MM.1S (cell line): ENCODE measurements around the gene COL18A1.

Experiments used
- DNase-seq: peaks from one replicate; pipeline ENCODE4 v3.0.0-alpha.2; 2015
- H2AFZ ChIP-seq: fragments of 300-600 bp; sonication (generic); 2 replicates; pipeline ENCODE4 v1.6.0; 2016; ENCODE audit warnings: antibody characterized with exemption, low read length
- H3F3A ChIP-seq: fragments of 300-600 bp; sonication (generic); 2 replicates; pipeline ENCODE4 v1.6.1; 2016; ENCODE audit warnings: mild to moderate bottlenecking, antibody characterized with exemption, low read length, moderate library complexity, mixed read lengths; ENCODE audit not compliant: insufficient read depth
- H3K27ac ChIP-seq: fragments of 300-600 bp; sonication (generic); 2 replicates; pipeline ENCODE4 v1.5.1; 2016; ENCODE audit warnings: mild to moderate bottlenecking, low read length
- H3K27me3 ChIP-seq: fragments of 300-600 bp; sonication (generic); replicated peaks from 2 replicates; pipeline ENCODE4 v1.6.0; 2016; ENCODE audit warnings: low read length; ENCODE audit not compliant: insufficient read depth
- H3K36me3 ChIP-seq: fragments of 300-600 bp; sonication (generic); replicated peaks from 2 replicates; pipeline ENCODE4 v1.6.1; 2016; ENCODE audit warnings: mild to moderate bottlenecking, low read length, mixed read lengths; ENCODE audit not compliant: insufficient read depth
- H3K4me1 ChIP-seq: fragments of 300-600 bp; sonication (generic); 2 replicates; pipeline ENCODE4 v1.6.1; 2016; ENCODE audit warnings: low read length, mixed read lengths
- H3K4me2 ChIP-seq: fragments of 300-600 bp; sonication (generic); 2 replicates; pipeline ENCODE4 v1.6.0; 2016; ENCODE audit warnings: low read depth, low read length
- H3K4me3 ChIP-seq: fragments of 300-600 bp; sonication (generic); 2 replicates; pipeline ENCODE4 v1.5.1; 2016; ENCODE audit warnings: low read length, mixed read lengths
- H3K79me2 ChIP-seq: fragments of 300-600 bp; sonication (generic); 2 replicates; pipeline ENCODE4 v1.6.1; 2016; ENCODE audit warnings: mixed run types, low read length, mixed read lengths
- H3K9ac ChIP-seq: fragments of 300-600 bp; sonication (generic); 2 replicates; pipeline ENCODE4 v1.6.1; 2016; ENCODE audit warnings: low read length, mixed read lengths
- H3K9me2 ChIP-seq: fragments of 300-600 bp; sonication (generic); replicated peaks from 2 replicates; pipeline ENCODE4 v1.6.1; 2016; ENCODE audit warnings: mild to moderate bottlenecking, low read length, mixed read lengths; ENCODE audit not compliant: insufficient read depth
- H3K9me3 ChIP-seq: fragments of 300-600 bp; sonication (generic); replicated peaks from 2 replicates; pipeline ENCODE4 v1.6.1; 2016; ENCODE audit warnings: mild to moderate bottlenecking, low read length, mixed read lengths; ENCODE audit not compliant: insufficient read depth
- H4K20me1 ChIP-seq: fragments of 300-600 bp; sonication (generic); 2 replicates; pipeline ENCODE4 v1.6.1; 2016; ENCODE audit warnings: mild to moderate bottlenecking, low read length, moderate library complexity, mixed read lengths; ENCODE audit not compliant: insufficient read depth
- CTCF ChIP-seq: fragments of 300-600 bp; sonication (generic); IDR thresholded peaks from 2 replicates; pipeline ENCODE4 v1.5.1; 2016; ENCODE audit warnings: antibody characterized with exemption, low read length, mixed read lengths
- EZH2 ChIP-seq: fragments of 300-600 bp; sonication (generic); optimal IDR thresholded peaks from 2 replicates; pipeline ENCODE3; 2017; ENCODE audit warnings: low read depth, mild to moderate bottlenecking, antibody characterized with exemption, low read length, mixed read lengths
- EZH2phosphoT487 ChIP-seq: fragments of 300-600 bp; sonication (generic); IDR thresholded peaks from 2 replicates; pipeline ENCODE4 v1.6.1; 2018; ENCODE audit warnings: antibody characterized with exemption, low read length

COL18A1 gene

DNA sequence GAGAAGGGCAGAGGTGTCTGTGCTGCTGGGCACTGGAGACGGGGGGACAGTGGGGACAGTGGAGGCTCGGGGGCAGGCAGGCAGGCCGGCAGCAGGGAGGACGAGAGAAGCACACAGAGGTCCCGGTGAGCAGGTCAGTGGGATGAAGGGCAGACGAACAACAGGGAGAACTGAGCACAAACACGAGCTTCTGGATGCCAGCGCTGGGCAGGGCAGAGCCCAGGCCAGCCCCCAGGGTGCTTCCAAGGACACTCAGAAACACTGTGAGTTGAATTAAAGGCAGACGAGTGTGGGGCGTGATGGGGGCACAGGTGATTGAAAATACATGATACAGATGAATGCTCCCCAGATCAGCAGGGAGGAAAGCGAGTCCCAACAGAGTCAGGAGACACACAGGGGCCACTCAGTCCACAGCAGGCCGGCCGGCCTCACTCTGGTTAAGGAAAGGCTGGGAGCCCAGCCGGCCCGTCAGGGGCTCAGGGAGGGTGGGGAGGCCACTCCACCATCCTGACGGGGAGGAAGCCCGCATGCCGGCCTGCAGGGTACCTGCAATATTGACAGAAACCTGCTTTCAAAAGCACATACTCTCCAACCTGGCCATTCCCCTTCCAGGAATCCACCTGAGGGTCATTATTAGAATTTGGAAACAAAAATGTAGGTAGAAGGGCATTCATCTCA is 123.2 kb downstream of the COL18A1 start:
- TF ChIP-seq EZH2 (no peak), EZH2phosphoT487 (no peak), CTCF (no peak)
- Histone ChIP-seq H3F3A (no peaks in the 10 kb centered on the region), H3K27ac (no peak overlapping the region), H3K4me3 (no peak overlapping the region), H3K36me3 (no peaks in the 10 kb centered on the region; the same call in 1 of the 2 replicates), H3K79me2 (peaks cover 6% of the 10 kb centered on the region), H3K27me3 (no peaks in the 10 kb centered on the region), H3K9ac (no peak overlapping the region), H3K4me1 (no peaks in the 10 kb centered on the region), H3K4me2 (no peak overlapping the region), H3K9me3 (no peaks in the 10 kb centered on the region), H3K9me2 (no peaks in the 10 kb centered on the region), H4K20me1 (no peaks in the 10 kb centered on the region), H2AFZ (no peak overlapping the region)
- no peak for DNase-seq

GRCh38 chr21:45528981-45529784 is 124.2 kb downstream of the COL18A1 start:
- Histone ChIP-seq H3K4me3 (no peak overlapping the region), H3K27ac (no peak overlapping the region), H2AFZ (no peak overlapping the region), H3K36me3 (no peaks in the 10 kb centered on the region; the same call in 1 of the 2 replicates), H3K9me2 (no peaks in the 10 kb centered on the region), H3K27me3 (no peaks in the 10 kb centered on the region), H3K9me3 (no peaks in the 10 kb centered on the region), H4K20me1 (no peaks in the 10 kb centered on the region), H3K4me1 (no peaks in the 10 kb centered on the region), H3K4me2 (no peak overlapping the region), H3K79me2 (peaks cover 17% of the 10 kb centered on the region), H3F3A (no peaks in the 10 kb centered on the region), H3K9ac (no peak overlapping the region)
- no peak for TF ChIP-seq EZH2phosphoT487
- no peak for TF ChIP-seq CTCF
- no peak for TF ChIP-seq EZH2
- DNase-seq = no peak

DNA sequence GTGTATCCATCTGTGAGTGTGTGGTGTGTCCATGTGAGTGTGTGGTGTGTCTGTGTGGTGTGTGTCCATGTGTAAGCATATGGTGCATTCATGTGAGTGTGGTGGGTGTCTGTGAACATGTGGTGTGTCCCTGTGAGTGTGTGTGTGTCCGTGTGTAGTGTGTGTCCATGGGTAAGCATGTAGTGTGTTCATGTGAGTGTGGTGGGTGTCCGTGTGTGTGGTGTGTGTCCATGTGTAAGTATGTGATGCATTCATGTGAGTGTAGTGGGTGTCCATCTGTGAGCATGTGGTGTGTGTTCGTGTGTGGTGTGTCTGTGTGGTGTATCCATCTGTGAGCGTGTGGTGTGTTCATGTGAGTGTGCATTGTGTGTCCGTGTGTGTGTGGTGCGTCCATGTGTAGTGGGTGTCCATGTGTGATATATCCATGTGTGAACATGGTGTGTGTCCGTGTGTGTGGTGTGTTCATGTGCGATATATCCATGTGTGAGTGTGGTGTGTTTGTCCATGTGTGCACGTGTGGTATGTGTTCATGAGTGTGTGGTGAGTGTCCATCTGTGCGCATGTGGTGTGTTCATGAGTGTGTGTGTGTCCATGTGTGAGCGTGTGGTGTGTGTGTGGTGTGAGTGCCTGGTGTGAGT is 124.9 kb downstream of the COL18A1 start:
- Histone ChIP-seq H3K9me2 (no peaks in the 10 kb centered on the region), H3F3A (no peaks in the 10 kb centered on the region), H3K27ac (no peak overlapping the region), H2AFZ (no peak overlapping the region), H3K4me2 (no peak overlapping the region), H3K9me3 (no peaks in the 10 kb centered on the region), H3K4me1 (no peaks in the 10 kb centered on the region), H3K9ac (no peak overlapping the region), H4K20me1 (no peaks in the 10 kb centered on the region), H3K79me2 (peaks cover 24% of the 10 kb centered on the region), H3K4me3 (no peak overlapping the region), H3K36me3 (no peaks in the 10 kb centered on the region; the same call in 1 of the 2 replicates), H3K27me3 (no peaks in the 10 kb centered on the region)
- TF ChIP-seq CTCF (no peak), EZH2 (no peak), EZH2phosphoT487 (no peak)
- no peak for DNase-seq
